NCI-H82 treated with DMSO at 0.1 percent for 48 hours (cell line): ENCODE measurements around the gene BICD1.
"Not testable (repeated sequence)": the region's sequence is repeated elsewhere in the genome, so short reads cannot be mapped to it uniquely, and the experiment has no call there.

Source experiments
- DNase-seq: peaks from one replicate; lab custom pipeline; 2025; ENCODE audit not compliant: unreplicated experiment; lab: John Stamatoyannopoulos, UW

Gene BICD1

GRCh38 chr12:32187127-32187526, 80.5 kb downstream of the BICD1 start:
- DNase-seq: not testable (repeated sequence)

DNA sequence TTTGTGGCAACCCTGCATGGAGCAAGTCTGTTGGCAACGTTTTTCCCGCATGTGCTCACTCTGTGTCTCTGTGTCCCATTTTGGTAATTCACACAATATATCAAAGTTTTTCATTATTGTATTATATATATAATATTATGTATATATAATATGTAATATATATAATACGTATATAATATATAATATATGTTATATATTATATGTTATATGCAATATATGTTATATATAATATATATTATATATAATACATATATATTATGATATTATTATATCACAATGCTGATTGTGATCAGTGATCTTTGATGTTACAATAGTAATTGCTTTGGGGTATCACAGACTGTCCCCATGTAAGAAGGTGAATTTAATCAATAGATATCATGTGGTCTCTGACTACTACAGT, 84.8 kb downstream of the BICD1 start:
- no peak for DNase-seq

DNA sequence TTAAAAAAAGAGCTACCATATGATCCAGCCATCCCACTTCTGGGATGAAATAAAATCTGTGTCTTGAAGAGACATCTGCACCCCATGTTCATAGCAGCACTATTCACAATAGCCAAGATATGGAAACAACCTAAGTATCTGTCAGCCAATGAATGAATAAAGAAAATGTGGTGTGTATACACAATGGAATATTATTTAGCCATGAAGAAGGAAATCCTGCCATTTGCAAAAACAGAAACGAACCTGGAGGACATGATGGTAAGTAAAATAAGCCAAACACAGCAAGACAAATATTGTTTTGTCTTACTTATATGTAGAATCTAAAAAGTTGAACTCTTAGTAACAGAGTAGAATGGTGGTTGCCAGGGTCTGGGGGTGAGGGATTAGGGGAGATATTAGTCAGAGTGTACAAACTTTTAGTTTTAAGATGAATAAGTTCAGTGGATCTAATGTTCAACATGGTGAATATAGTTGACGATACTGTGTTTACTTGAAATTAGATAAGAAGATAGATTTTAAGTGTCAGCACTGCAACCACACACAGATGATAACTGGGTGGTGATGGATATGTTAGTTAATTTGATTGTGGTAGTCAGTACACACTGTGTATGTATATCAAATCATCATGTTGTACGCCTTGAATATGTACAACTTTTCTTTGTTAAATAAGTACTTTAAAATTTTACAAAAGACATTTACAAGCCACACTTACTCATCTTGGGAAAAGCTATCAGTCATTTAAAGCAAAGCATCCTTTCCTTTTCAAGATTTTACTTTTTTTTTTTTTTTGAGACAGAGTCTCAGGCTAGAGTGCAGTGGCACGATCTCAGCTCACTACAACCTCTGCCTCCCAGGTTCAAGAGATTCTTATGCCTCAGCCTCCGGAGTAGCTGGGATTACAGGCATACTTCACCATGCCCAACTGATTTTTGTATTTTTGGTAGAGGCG, 89.9 kb downstream of the BICD1 start:
- no peak for DNase-seq

DNA sequence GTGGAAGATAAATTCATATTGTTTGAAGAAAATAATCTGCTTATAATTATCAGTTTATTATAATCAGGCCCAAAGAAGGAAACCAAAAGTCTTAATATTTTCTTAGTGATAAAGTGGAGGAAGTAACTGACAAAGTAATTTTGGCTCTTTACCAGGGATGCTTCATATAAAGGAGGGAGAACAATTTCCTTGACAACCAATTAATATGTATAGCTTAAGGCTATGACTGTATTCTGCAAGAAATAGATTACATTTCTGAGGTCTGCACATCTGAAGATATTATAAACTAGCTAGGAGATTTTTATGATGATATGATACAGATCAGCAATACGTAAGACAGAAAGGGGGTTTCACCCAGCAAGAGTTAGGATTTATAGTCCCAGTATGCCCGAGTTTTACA, 90.8 kb downstream of the BICD1 start:
- DNase-seq: no peak

- DNase-seq: no peak
Observed at GRCh38 chr12:32198555-32198954, 91.9 kb downstream of the BICD1 start.

GRCh38 chr12:32201096-32201495, 94.4 kb downstream of the BICD1 start:
- no peak for DNase-seq

GRCh38 chr12:32201976-32202375, 95.3 kb downstream of the BICD1 start:
- peak; percentile 71 for DNase-seq

DNA sequence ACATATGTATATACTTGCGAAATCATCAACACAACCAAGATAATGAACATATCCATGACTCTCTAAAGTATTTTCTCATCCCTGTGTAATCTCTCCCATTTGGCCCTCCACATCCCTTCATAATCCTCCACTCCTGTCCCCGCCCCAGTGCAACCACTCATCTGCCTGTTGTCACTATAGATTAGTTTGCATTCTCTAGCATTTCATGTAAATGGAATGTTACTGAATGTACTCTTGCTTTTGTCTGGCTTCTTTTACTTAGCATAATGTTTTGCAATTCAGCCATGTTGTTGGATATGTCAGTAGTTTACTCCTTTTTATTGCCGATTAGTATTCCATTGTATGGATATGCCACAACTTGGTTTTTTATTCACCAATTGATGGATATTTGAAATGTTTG, 99.1 kb downstream of the BICD1 start:
- no peak for DNase-seq

GRCh38 chr12:32208355-32208754, 101.7 kb downstream of the BICD1 start:
- DNase-seq: no peak

- DNase-seq: no peak
Observed at GRCh38 chr12:32211066-32211899, 104.6 kb downstream of the BICD1 start.

DNA sequence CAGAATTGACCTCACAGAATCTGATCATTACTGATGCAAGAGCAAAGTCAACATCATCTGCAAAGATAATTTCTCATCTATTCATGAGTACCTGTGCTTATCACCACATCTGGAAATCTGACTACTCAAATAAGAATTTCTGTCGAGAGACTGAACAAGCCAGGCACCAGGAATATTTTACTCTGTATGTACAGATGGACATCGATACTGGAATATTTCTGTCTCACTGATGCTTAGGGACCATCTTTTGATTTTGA, 105.2 kb downstream of the BICD1 start:
- DNase-seq: no peak

DNA sequence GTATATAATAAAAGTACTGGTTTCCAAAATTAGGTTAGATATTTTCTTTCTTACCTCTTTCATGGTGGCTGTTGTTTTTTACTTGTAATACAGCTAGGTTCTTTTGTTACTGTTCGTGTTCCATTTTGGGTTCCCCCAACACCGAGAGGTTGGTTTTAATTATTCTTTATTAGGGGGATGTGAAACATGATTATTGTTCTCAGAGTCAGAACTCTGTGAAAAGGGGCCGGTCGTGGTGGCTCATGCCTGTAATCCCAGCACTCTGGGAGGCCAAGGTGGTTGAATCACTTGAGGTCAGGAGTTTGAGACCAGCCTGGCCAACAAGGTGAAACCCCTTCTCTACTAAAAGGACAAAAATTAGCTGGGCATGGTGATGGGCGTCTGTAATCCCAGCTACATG, 108.1 kb downstream of the BICD1 start:
- DNase-seq: no peak

DNA sequence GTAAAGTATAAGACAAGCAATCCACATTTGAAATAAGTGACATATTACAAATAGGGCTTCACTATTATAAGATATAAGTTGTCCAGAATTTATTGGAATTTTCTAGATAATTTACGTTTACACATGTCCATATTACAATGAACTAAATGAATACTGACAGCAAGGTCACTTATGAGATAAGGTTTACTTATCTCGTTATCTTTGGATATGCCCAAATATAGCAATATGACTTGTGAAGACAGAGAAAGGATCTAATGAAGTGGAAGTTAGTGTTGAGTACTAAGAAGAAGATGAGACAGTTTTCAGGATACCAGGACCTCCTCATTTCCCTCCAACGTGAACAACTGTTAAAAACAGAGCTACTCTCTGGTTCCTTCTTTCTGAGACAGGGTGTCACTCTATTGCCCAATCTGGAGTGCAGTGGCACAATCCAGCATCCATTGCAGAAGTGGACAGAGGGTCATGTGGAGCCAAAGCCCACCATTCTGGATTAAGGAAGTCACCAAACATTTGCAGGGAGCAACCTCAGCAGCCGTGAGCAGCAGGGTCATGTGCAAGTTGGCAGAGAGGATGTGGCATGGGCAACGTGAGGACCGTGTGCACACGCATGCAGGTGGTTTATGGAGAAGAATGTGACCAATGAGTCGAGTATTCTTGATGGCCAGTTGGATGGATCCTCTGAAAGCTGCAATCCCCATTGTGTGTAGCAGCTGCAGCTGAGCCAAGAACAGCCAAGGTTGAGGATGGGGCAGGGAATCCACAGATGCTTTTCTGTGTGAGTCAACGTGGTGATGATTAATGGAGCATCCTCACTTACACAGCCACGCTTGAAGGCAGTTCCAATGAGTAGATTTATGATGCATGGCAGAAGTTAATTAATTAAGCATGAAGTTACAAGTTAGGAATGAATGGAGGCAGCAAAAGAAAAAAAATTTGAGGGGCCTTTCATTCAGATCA, 111.0 kb downstream of the BICD1 start:
- no peak for DNase-seq

DNA sequence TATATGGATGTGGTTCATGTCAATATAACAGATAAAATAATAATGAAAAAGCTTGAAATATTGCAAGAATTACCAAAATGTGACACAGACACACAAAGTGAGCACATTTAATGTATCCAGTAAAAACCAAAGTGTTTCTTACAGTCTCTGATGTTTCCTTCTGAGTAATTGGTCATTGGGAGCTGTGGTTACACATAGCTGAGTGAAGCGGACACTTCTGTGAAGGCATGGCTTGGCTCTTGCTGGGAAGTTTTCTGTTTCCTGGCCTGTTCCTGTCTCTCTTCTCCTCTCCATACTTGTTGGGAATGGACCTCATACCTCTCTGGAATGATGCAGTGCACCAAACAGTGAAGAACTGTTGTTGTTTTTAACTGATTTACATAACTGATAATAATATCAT, 117.3 kb downstream of the BICD1 start:
- no peak for DNase-seq

DNA sequence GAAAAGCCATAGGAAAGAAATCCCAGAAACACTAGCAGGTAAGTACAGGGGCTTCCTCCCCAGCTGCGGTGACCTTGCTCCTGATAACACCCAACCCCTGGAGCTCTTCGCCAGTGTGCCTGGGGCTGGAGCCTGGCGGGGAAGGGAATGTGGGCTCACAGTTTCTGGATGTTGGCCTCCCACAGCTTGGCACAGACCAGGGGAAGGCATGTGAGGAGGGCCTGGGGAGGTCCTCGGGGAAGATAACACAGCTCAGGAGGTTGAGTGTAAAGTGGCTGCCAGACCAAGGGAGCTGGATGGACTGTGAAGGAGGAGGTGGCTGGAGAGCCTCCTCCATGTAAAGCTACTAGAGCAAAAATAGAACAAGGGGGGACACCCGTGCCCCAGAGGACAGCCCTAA, 120.1 kb downstream of the BICD1 start:
- no peak for DNase-seq

DNA sequence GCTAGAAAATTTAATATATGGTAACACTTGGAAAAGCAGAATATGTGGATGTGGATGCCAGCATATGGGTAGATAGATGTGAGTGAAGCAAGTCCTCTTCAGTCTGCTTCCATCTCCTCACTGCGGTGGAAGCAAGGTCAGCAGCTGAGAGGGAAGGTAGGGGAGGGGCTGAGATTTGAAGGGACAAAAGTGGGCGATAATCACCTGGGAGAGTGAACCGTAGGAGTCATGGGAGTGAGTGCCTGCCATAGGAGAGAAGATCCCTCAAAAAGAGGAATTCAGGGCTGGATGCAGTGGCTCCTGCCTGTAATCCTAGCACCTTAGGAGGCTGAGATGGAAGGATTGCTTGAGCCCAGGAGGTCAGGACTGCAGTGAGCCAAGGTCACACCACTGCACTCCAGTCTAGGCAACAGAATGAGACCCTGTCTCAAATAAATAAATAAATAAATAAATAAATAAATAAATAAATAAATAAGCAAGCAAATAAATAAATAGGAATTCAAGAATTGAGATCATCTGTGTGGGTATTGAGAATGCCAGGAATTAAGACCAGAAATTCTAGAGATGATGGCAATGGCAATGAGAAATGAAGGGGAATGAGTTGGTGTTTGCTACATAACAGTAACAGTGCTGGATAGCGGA, 123.4 kb downstream of the BICD1 start:
- DNase-seq: no peak

GRCh38 chr12:32230613-32230993, 124.0 kb downstream of the BICD1 start:
- peak; percentile 58 for DNase-seq

DNA sequence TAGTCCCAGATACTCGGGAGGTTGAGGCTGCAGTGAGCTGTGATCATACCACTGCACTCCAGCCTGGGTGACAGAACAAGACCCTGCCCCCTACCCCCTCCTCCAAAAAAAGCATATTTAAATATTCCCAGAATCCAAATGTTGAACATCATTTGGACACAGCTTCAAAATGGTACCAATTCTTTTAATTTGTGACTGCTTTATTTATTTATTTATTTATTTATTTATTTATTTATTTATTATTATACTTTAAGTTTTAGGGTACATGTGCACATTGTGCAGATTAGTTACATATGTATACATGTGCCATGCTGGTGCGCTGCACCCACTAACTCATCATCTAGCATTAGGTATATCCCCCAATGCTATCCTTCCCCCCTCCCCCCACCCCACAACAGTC, 124.7 kb downstream of the BICD1 start:
- DNase-seq: not testable (repeated sequence)

DNA sequence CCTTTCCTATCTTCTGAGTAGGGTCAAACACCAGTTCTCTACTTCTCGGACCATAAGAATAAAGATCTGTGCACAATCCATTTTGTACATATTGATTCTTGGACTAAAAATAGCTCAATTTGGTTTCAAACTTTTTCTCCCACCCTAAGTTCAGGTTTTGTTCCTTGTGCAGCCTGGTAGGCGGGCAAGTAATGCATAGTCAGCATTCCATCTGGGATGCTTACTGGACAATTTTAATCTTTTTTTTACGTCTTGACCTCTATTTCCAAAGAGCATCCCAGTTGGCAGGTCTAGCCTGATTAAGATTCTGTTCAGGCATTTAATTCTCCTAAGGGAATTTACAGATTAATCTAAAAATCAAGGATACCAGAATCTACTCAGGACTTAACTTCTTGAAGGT, 126.9 kb downstream of the BICD1 start:
- DNase-seq: peak; percentile 21

DNA sequence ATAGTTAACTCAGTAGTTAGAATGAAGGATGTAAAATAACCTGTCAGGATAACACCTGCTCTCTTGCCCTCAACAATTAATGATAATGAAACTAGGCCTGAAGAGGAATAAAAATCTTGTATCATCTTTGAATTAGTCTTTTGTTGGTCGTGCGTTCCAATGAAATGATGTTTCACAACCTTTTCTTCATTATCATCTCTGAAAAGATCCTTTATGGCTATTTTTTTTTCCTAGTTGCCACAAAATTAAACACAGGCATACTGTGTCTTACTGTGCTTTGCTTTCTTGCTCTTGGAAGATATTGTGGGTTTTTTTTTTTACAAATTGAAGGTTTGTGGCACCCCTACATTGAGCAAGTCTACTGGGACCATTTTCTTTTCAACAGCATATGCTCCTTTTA, 128.6 kb downstream of the BICD1 start:
- DNase-seq: no peak

DNA sequence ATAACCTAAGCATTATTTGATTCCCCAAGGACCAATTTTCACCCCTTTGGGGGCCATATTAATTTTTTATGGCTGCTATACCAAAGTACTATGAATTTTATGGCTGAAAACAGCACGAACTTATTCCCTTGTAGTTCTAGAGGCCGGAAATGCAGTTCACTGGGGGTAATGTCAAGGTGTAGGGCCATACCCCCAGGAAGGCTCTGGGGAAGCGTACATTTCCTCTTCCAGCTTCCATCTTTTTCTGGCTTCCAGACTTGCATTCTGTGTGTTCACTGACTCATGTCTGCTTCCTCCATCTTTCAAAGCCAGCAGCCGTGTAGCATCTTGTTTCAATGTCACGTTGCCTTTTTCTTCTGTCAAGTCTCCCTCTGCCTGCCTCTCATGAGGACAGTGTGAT, 133.5 kb downstream of the BICD1 start:
- peak; percentile 89 for DNase-seq
